Glutamatergic neuron (in vitro differentiated cells): ENCODE results near the gene C2CD3. TPM values are rescaled to one million over a fixed set of nuclear protein-coding genes. Genes with fewer than 3 reads are reported as not detected.

ENCODE experiments used
- DNase-seq: peaks from one replicate; pipeline ENCODE4 v3.0.0; 2022
- H3K27ac Mint-ChIP-seq: one replicate; pipeline ENCODE4 v1.8.0; 2020; ENCODE audit warnings: mild to moderate bottlenecking, mixed read lengths, inconsistent platforms; ENCODE audit not compliant: unreplicated experiment
- H3K27me3 Mint-ChIP-seq: one replicate; pipeline ENCODE4 v1.8.0; 2020; ENCODE audit warnings: mild to moderate bottlenecking, moderate library complexity, mixed read lengths, inconsistent platforms; ENCODE audit not compliant: unreplicated experiment
- H3K36me3 Mint-ChIP-seq: one replicate; pipeline ENCODE4 v1.8.0; 2020; ENCODE audit warnings: mild to moderate bottlenecking, mixed read lengths, inconsistent platforms; ENCODE audit not compliant: unreplicated experiment
- H3K4me1 Mint-ChIP-seq: one replicate; pipeline ENCODE4 v1.8.0; 2020; ENCODE audit warnings: mild to moderate bottlenecking, low read depth, mixed read lengths, inconsistent platforms; ENCODE audit not compliant: unreplicated experiment
- H3K4me3 Mint-ChIP-seq: one replicate; pipeline ENCODE4 v1.8.0; 2020; ENCODE audit warnings: mild to moderate bottlenecking, mixed read lengths, inconsistent platforms; ENCODE audit not compliant: unreplicated experiment
- H3K9me3 Mint-ChIP-seq: one replicate; pipeline ENCODE4 v1.8.0; 2020; ENCODE audit warnings: mild to moderate bottlenecking, moderate library complexity, mixed read lengths, inconsistent platforms; ENCODE audit not compliant: unreplicated experiment
- CTCF ChIP-seq: fragments of 200-600 bp; sonication (generic); IDR thresholded peaks from one replicate; pipeline ENCODE4 v1.5.0; 2021; ENCODE audit not compliant: partially characterized antibody, unreplicated experiment
- total RNA-seq: library from RNA; stranded (reverse); fragmentation: NEBNext Ultra II Directional; extraction: Animal tissue kit (Norgen Biotek cat#: 25700); gene quantifications from one replicate; pipeline ENCODE4 v1.2.1, GENCODE V29; 2021; ENCODE audit not compliant: unreplicated experiment

Gene C2CD3
- total RNA-seq, 1 donor from 2014 or later, result 182 TPM

- peaks cover 12% of the 10 kb centered on the region for H3K36me3 Mint-ChIP-seq
- no peak overlapping the region for H3K4me3 Mint-ChIP-seq
- H3K9me3 Mint-ChIP-seq, result no peaks in the 10 kb centered on the region
- peaks cover 3% of the 10 kb centered on the region for H3K4me1 Mint-ChIP-seq
- DNase-seq, result no peak
- no peak overlapping the region for H3K27ac Mint-ChIP-seq
- peaks cover 2% of the 10 kb centered on the region for H3K27me3 Mint-ChIP-seq
- TF ChIP-seq CTCF, result no peak
These were observed 198.0 kb downstream of the C2CD3 start for GRCh38 chr11:73972620-73973449.

DNA sequence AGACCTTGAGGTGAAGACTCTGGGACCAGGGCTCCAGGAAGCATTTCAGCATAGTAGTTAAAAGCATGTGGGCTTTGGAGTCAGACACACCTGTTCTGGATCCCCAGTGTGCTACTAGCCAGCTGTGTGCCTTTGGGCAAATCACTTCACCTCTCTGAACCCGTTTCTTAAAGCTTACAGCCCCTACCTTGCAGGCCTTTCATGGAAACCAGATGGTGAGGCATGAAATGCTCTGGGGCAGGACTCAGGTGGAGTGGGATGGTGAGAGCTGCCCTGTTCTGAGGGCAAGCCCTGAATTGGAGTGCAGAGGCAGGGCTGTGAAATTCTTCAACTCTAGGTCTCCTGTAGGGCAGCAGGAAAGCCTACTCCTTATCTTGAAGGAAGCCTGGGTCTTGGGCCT, 198.6 kb downstream of the C2CD3 start:
- no peak overlapping the region for H3K4me3 Mint-ChIP-seq
- H3K27ac Mint-ChIP-seq, result no peak overlapping the region
- TF ChIP-seq CTCF, result no peak
- DNase-seq, result no peak
- H3K9me3 Mint-ChIP-seq, result no peaks in the 10 kb centered on the region
- H3K4me1 Mint-ChIP-seq, result peaks cover 3% of the 10 kb centered on the region
- H3K36me3 Mint-ChIP-seq, result peaks cover 9% of the 10 kb centered on the region
- peaks cover 2% of the 10 kb centered on the region for H3K27me3 Mint-ChIP-seq

DNA sequence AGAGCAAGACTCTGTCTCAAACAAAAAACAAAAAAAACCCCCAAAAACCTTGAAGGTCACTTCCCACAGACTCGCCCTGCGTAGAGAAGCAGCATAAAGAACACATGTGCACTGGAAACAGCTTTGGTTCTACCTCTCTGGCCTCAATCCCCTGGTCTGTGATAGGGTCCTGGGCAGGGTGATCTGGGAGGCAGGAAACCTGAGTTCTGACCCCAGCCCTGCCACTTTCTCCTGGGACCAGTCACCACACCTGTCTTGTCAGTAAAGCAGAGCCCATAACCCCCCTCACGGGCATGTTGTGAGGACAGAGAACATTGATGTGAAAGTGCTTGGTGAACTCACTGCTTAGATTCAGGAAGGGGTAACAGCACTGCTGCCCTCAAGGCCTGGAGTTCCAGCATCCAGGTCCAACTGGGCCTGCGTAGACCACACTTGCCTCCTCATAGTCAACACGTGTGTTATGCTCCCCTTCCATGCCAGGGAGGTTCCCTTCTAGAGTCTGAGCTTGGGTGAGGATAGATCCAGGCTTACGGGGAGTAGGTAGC, 199.6 kb downstream of the C2CD3 start:
- Mint-ChIP-seq H3K36me3 (peaks cover 5% of the 10 kb centered on the region), H3K4me1 (peaks cover 3% of the 10 kb centered on the region), H3K9me3 (no peaks in the 10 kb centered on the region), H3K27me3 (peaks cover 2% of the 10 kb centered on the region), H3K27ac (no peak overlapping the region), H3K4me3 (no peak overlapping the region)
- no peak for DNase-seq
- no peak for TF ChIP-seq CTCF

DNA sequence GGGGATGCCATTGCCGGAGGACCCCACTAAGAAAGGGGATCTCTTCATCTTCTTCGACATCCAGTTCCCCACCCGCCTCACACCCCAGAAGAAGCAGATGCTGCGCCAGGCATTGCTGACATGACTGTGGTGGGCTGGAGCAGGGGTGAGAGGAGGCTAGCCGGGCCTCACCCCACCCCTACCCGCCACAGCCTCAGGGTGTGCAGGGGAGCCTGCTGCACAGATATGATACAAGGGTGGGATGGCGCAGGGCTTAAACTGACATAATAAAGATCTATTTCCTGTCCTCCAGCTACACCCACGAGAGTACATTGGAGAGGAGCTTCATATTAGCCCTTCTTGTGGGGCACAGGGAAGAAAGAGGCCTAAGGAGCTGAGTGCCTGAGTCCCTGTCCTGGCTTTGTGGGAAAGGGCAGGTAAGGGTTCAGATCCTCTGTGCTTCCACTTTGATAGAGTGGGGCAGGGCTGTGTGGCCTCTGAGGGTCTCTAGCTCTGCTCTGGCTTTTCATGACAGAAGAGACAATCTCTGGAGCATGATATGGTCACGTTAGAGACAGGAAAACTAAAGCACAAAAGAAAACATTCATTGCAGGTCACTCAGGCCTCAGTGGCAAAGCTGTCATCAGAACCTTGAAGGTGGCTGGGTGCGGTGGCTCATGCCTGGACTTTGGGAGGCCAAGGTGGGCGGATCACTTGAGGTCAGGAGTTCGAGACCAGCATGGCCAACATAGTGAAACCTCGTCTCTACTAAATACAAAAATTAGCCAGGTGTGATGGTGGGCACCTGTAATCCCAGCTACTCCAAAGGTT, 200.6 kb downstream of the C2CD3 start:
- no peak for TF ChIP-seq CTCF
- no peak overlapping the region for H3K27ac Mint-ChIP-seq
- H3K27me3 Mint-ChIP-seq, result peaks cover 2% of the 10 kb centered on the region
- peaks cover under 1% of the 10 kb centered on the region for H3K4me1 Mint-ChIP-seq
- no peak overlapping the region for H3K4me3 Mint-ChIP-seq
- DNase-seq, result no peak
- H3K36me3 Mint-ChIP-seq, result peaks cover 5% of the 10 kb centered on the region
- no peaks in the 10 kb centered on the region for H3K9me3 Mint-ChIP-seq
